GM10248 (cell line): ENCODE results near the gene HADH.

Experiments
- CTCF ChIA-PET: fragments of 300-600 bp; sonication (Branson Sonifier 250); formaldehyde crosslinking; extraction: SDS; loops from one replicate; lab custom pipeline; 2021; ENCODE audit warnings: antibody characterized with exemption; lab: Yijun Ruan, JAX
- POLR2A ChIA-PET: fragments of 350-650 bp; sonication (Branson Sonifier 250); formaldehyde crosslinking; extraction: SDS; loops from one replicate; lab custom pipeline; 2020; ENCODE audit warnings: antibody characterized with exemption; lab: Yijun Ruan, JAX
- DNase-seq: peaks from one replicate; pipeline ENCODE4 v3.0.0; 2012; ENCODE audit errors: extremely low spot score
- TF ChIP-seq, protein P1 (sequence below): IDR thresholded peaks from 2 replicates; pipeline ENCODE4 v1.5.1; 2012; ENCODE audit warnings: mild to moderate bottlenecking, low read depth; ENCODE audit errors: extremely low read depth, missing control alignments, control extremely low read depth

HADH gene

DNA sequence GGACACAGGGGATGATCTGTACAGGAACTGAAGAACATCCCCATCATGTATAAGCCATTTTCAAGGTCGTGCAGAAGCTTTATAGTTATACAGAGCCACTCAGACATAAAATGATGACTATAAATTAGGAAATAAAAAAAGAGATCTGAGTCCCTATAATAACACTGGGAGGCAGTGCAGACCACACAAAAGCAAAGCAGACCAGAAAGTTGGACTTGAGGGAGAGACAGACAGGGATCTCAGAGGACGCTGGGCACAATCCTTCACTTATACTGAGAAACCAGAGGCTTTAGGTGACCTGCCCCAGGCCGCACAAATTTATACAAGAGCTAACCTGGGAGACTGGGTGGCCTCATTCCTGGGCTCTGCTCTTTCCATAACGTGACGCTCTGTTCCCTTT is 70.5 kb downstream of the HADH start:
- ChIA-PET POLR2A (no interaction called here), CTCF (interaction anchor here (0.8 to 3.5 kb wide), 12 partner anchors 9 to 617 kb away, joined by 3 to 20 read pairs (median 3); no protein-coding TSS in a partner anchor)
- TF ChIP-seq, protein P1, sequence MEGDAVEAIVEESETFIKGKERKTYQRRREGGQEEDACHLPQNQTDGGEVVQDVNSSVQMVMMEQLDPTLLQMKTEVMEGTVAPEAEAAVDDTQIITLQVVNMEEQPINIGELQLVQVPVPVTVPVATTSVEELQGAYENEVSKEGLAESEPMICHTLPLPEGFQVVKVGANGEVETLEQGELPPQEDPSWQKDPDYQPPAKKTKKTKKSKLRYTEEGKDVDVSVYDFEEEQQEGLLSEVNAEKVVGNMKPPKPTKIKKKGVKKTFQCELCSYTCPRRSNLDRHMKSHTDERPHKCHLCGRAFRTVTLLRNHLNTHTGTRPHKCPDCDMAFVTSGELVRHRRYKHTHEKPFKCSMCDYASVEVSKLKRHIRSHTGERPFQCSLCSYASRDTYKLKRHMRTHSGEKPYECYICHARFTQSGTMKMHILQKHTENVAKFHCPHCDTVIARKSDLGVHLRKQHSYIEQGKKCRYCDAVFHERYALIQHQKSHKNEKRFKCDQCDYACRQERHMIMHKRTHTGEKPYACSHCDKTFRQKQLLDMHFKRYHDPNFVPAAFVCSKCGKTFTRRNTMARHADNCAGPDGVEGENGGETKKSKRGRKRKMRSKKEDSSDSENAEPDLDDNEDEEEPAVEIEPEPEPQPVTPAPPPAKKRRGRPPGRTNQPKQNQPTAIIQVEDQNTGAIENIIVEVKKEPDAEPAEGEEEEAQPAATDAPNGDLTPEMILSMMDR: peak; percentile 42
- no peak for DNase-seq

DNA sequence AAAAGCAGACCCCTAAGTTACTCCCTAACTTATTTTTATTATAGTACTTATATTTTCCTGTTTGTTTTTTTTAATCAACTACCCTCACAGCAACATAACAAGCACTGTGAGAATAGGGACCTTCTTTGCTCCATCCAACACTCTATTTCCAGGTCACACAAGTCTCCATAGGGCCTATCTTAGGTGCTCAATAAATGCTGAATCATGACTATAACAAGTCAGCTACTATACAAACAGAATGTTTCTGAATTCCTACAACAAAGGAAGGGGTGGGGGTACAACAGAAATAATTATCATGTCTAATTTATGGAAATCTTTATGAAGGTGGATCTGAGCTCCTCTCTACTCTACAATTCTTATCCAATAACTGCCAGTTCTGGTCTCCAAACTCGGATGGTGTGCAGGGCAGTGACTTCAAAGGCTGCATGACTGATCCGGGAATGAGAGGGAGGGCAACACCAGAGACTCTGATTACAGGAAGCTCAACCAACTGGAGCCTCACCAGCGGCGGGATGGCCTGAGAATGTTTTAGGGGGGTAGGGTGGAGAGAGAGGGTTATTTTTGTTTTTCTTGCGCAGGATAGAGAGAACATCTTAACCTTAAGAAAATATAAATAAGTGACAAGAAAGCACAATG is 71.1 kb downstream of the HADH start:
- ChIA-PET POLR2A (no interaction called here), CTCF (interaction anchor here (0.7 to 3.5 kb wide), 10 partner anchors 8 to 616 kb away, joined by 3 to 20 read pairs (median 4); no protein-coding TSS in a partner anchor)
- DNase-seq: no peak
- TF ChIP-seq, protein P1: no peak

DNA sequence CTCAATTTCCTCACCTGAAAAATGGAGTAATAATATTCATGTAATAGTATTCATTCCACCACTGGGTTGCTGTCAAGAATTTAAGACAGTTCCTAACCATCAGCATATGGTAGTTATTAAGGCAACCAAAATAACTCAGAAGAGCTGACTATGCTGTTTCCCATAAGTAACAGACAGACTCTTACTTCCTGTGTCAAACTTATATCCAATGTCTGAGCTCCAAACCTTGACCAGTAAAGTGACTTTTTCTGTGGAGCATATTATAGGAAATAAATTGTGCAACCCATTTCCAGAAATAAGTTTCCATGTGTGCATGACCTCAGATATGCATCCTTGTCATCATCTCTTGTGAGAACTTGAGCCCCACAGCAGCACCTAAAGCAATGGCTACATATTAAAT is 78.8 kb downstream of the HADH start:
- DNase-seq: no peak
- POLR2A ChIA-PET: no interaction called here
- TF ChIP-seq, protein P1: no peak
- CTCF ChIA-PET: interaction anchor here (0.6 to 1.8 kb wide), 3 partner anchors 8 to 504 kb away, joined by 3 to 5 read pairs (median 3); no protein-coding TSS in a partner anchor

DNA sequence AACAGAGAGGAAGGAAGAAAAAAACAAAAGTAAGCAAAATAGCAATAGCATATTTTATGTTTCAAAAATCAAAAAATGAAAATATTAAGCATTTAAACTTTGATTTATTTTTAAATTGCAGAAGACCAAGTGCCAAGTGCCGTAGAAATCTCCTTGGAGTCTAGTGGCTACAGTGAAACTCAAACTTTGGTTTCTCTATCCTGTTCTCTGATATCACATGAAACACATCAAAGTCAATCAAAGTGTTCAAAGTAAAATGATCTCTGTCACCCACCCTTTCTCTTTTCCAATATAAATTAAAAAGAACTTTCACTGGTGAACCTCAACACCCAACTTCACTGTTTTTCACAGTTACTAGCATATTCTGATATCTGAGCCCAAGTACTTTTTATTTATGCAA is 81.1 kb downstream of the HADH start:
- CTCF ChIA-PET: no interaction called here
- TF ChIP-seq, protein P1: no peak
- no peak for DNase-seq
- POLR2A ChIA-PET: no interaction called here

DNA sequence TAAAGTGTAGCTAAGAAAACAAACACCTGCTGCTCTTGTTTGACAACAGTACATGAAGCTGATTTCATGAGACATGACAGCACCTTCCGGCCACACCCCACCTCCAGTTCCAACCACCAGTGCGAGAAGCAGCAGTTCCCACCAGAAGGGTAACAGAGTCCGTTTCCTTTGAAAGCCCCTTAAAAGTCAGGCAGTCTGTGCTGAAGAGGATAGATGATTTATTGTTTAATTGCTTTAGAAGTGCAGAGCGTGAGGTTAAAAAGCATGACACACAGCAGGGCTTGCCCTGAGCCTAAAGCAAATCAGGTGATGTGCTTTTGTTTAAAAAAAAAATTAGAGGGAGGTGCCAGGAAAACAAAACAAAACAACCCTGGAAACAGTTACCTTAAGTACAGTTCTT is 82.6 kb downstream of the HADH start:
- ChIA-PET POLR2A (no interaction called here), CTCF (interaction anchor here (0.6 to 1.6 kb wide), 4 partner anchors 15 to 501 kb away, joined by 3 to 4 read pairs (median 3); no protein-coding TSS in a partner anchor)
- no peak for DNase-seq
- TF ChIP-seq, protein P1: no peak

DNA sequence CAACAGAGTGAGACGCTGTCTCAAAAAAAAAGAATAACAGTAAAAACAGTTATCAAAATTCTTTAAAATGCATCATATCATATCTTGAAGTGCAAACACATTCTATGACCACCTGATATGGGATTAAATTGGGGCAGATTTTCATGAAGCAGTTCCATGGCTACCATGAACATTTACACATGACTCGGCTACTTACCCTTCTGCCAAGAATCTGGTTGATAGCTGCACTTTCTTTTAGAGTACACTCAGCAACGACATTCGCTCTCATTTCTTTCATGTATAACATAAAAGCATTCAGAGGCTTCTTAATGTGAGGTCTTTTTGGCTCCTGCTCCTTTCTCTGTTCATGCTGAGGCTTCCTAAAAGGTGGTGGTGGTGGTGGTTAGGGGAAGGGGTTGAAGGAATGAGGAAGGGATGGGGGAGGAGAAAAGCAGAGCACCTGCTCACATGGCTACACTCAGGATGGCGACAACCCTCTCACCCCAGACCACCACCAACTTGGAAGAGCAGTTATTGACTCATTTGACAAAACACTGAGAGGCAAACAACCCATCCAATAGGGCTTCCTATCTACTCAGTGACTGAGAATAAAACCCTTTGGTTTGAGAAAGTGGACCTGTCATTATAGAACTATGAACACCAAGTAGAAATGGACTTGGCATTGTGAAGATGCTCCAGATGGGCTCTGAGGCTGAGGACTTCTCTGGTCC is 88.5 kb downstream of the HADH start:
- TF ChIP-seq, protein P1: no peak
- ChIA-PET POLR2A (interaction anchor here (0.6 kb wide), 1 partner anchor 40 kb away, joined by 7 read pairs; no protein-coding TSS in a partner anchor), CTCF (interaction anchor here (0.8 to 1.7 kb wide), 4 partner anchors 15 to 36 kb away, joined by 3 to 5 read pairs (median 4); no protein-coding TSS in a partner anchor)
- no peak for DNase-seq
